Hematopoietic multipotent progenitor cell treated with erythropoietin and hydrocortisone succinate and interleukin-3 and kit ligand, for 15 days (in vitro differentiated cells): ENCODE measurements around the gene CCR5.
"Not testable (repeated sequence)": the region's sequence is repeated elsewhere in the genome, so short reads cannot be mapped to it uniquely, and the experiment has no call there.

Experiments used
- DNase-seq: peaks from one replicate; pipeline ENCODE4 v3.0.0-alpha.2; 2015; ENCODE audit warnings: low spot score

The CCR5 gene

DNA sequence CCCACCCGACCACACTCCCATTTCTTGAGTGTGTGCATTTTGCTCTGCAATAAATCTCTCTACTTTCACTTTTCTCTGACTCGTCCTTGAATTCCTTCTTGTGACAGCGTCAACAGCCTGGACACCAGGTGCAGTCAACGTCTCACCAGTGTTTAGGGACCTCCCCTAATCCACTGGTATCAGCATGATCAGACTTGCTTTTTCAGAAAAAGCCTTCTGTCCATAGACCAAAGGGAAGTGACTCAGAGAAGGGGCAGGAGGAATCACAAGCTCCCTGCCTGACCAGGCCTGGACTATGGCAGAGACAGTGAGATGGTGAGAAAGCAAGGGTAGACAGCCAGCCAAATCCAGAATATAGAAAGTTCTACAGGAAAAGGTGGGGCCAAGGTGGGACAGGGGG, 15.5 kb downstream of the CCR5 start:
- DNase-seq, result no peak

GRCh38 chr3:46388847-46389246, 18.1 kb downstream of the CCR5 start:
- peak; percentile 20 for DNase-seq

GRCh38 chr3:46389306-46389705, 18.6 kb downstream of the CCR5 start:
- DNase-seq, result no peak

- DNase-seq, result not testable (repeated sequence)
Observed at GRCh38 chr3:46391526-46391925, 20.8 kb downstream of the CCR5 start.

DNA sequence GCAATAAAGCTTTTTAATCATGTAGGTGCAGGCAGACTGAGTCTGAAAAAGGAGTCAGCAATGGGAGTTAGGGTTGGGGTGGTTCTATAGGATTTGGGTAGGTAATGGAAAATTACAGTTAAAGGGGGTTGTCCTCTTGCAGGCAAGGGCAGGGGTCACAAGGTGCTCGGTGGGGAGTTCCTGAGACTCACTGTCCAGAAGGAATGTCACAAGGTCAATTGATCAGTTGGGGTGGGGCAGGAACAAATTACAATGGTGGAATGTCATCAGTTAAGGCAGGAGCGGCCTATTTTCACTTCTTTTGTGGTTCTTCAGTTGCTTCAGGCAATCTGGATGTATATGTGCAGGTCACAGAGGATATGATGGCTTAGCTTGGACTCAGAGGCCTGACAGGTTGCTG, 22.3 kb downstream of the CCR5 start:
- DNase-seq, result no peak

DNA sequence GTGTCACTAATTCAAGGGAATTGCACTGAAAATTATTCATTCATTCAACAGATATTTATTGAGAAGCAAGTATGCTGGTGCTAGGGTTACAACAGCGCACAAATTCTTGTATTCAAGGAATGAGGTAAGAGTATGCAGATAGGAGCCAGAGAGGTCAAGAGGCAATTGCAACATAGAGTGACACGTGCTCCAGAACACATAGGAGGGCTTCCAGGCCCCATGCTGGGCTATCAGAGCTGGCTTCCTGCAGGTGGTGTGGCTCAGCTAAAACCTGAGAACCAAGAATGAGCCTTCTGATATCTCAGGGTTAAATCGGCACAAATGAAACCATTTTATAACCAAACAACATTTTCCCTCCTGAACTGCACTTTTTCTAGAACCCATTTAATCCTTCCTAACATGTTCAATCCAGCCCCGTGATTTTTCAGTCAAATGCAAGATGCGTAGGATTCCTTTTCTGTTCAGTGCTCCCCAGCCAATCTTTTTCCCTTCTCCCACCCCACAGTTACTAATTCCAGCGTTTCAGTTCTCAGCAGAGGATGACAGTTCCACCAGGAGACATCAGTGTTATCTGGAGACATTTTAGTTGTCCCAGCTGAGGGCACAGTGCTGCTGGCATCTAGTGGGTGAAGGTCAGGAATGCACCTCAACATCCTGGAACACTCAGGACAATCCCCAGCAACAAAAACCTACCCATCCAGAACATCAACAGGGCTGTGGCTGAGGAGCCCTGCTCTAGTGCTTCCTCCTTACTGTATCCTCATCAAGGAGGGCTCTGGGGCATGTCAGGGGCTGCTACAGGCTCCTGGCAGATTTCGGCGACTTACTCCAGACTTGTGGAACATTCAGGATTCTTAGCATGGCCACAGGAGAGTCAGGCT, 23.0 kb downstream of the CCR5 start:
- no peak for DNase-seq

GRCh38 chr3:46395210-46395661, 24.5 kb downstream of the CCR5 start:
- peak; percentile 52 for DNase-seq

- DNase-seq, result no peak
Observed at GRCh38 chr3:46395766-46396530, 25.2 kb downstream of the CCR5 start.

- no peak for DNase-seq
Observed at GRCh38 chr3:46397111-46397510, 26.4 kb downstream of the CCR5 start.

GRCh38 chr3:46398186-46398955, 27.6 kb downstream of the CCR5 start:
- no peak for DNase-seq

DNA sequence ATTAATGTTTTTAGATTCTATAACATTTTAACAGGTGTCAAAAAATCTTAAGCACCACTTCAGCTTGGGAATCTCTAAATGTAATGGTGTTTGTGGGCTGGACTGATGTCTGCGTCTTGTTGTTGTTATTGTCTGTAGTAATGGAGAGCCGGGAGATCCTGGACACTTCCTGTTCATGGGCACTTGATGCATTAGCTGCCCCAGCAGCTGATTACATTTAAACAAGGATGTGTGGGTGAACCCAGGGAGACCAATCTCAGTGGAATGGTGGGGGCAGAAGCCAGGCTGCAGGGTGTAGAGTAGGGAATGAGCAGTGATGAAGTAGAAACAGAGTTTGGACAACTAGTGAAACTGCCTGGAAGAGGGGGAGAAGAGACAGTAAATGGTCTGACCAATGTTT, 28.4 kb downstream of the CCR5 start:
- DNase-seq, result no peak

- no peak for DNase-seq
Observed at GRCh38 chr3:46399557-46399956, 28.8 kb downstream of the CCR5 start.

- peak; percentile 51 for DNase-seq
Observed at GRCh38 chr3:46400000-46400734, 29.4 kb downstream of the CCR5 start.

- DNase-seq, result no peak
Observed at GRCh38 chr3:46400846-46401245, 30.1 kb downstream of the CCR5 start.

DNA sequence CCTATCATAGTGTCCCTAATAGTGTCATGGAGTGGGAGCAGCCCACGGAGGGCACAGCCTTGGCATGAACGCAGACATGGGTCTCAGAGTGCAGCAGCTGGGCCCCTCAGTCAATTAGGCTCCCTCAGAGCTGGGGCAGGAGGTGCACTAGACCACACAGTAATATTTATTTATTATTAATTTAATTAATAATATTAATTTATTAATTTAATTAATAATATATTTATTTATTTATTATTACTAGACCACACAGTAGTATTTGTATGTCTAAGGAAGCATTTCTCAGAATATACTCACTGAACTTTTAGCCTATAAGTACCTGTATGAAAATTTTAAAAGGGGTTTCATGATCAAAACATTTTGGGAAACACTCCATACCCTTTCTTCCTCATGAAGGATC, 30.8 kb downstream of the CCR5 start:
- DNase-seq, result no peak

GRCh38 chr3:46402902-46403301, 32.2 kb downstream of the CCR5 start:
- DNase-seq, result not testable (repeated sequence)

GRCh38 chr3:46405301-46406019, 34.7 kb downstream of the CCR5 start:
- DNase-seq, result no peak

DNA sequence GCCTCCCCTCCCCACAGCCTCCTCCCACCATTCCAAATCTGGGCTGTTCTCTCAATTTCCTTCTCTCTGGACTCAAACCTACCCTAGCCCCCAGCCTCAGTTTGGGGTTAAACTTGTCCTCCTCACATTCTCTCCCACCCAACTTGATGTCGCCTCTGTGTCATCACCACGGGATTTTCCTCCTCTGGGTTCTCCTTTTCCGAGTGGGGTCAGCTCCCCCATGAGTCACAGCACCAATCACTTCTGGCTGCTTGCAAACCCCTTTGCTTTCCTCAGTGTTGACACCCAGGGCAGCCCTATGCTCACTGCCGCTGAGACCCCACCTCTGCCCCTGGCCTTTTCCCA, 35.7 kb downstream of the CCR5 start:
- DNase-seq, result no peak

DNA sequence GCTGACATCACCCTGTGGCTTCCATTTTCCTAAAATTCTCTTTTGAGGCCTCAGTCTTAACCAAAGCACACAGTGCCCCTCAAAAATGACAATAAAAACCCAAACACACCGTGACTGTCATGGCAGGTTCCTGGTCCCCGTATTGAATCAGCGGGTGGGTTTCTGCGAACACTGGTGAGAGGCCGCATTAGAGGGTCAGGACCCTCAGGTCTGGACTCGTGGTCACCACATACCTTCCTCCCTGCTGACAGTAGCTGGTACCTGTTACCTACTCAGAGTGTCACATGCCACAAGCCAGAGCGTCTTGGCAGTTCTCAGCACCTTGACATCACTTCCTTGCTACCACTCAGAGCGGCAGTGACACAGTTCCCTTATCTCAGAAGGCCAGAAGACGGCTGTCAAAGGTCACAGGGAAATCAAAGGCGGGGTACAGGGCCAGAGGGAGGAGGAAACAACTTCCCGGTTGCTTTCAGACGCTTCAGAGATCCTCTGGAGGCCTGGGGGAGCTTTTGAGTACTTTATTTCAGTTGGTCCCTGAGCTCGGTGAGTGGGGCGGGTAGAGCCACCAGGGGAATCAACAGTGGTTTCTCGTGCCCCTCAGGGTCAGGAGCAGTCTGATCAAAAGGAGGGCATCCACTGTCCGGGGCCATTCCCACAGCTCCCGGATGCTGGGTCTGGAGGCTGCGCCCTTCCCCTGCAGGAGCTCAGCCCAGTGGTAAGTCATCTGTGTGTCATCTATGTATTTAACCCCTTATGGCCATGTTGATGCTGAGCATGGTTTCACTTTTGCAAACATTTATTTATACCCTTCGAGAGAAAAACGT, 36.3 kb downstream of the CCR5 start, which contains the start of the genes CCR5AS and CCRL2:
Gene CCR5AS (minus strand): TSS at position 279 of the 824 bp plus-strand sequence.
Gene CCRL2 (plus strand): TSS at position 472 of the 824 bp plus-strand sequence. CDS start 821 bp downstream, outside the sequence.
- peak; percentile 97 for DNase-seq

DNA sequence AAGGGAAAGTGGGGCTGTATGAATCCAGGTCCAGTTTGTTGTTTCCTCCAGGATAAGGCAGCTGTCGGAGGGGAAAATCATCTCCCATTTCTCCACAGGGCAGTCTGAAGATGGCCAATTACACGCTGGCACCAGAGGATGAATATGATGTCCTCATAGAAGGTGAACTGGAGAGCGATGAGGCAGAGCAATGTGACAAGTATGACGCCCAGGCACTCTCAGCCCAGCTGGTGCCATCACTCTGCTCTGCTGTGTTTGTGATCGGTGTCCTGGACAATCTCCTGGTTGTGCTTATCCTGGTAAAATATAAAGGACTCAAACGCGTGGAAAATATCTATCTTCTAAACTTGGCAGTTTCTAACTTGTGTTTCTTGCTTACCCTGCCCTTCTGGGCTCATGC, 37.2 kb downstream of the CCR5 start:
- DNase-seq, result peak; percentile 59
